GM19043 (cell line): ENCODE results near the gene FUNDC2.

ENCODE experiments used
- ATAC-seq: cut with Tn5 transposase; IDR thresholded peaks from one replicate; pipeline ENCODE4 v1.9.1; 2021; ENCODE audit warnings: low read depth; ENCODE audit not compliant: unreplicated experiment

FUNDC2 gene

DNA sequence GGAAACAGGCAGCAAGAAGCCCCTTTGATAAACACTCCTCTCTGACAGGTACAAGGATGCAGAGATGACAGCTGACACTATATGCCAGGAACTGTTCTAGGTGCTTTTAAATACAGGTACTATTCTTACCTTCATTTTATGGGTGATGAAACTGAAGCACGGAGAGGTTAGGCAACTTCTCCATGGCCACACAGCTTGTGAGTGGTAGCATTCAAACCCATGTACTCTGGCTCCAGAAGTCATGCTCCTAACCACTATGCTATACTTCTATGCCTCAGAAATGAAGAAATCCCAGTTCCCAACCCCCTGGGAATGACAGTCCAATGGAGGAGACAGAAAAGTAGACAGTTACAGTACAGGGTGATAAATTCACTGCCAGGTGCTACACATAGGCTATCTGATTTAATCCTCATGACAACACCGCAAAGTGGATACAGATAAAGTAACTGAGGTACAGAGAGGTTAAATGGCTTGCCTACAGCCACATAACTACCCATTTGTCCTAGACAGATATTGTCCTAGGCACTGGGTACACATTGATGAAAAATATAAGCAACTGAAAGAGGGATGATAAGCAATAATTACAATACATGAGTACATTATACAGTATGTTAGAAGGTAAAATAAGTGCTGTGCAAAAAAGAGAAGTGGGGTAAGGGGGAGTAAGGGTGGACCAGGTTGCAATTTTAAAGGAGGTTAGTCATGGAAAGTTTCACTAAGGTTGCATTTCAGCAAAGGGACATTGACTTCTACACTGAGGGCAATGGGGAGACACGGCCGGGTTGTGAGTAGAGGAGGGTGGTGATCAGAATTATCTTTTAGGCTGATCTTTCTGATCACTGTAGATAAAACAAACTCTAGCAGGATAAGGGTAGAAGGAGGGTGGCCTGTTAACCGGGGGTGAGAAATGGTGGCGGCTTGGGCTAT, 2.5 kb upstream of the FUNDC2 start:
- no peak for ATAC-seq

- no peak for ATAC-seq
Measured at GRCh38 chrX:155026420-155026726, 271 bp upstream of the FUNDC2 start.

- no peak for ATAC-seq
Measured at GRCh38 chrX:155027509-155028066, 944 bp downstream of the FUNDC2 start.

GRCh38 chrX:155028129-155028528, 1.5 kb downstream of the FUNDC2 start:
- ATAC-seq = no peak

- ATAC-seq = no peak
Measured at GRCh38 chrX:155028877-155029291, 2.2 kb downstream of the FUNDC2 start.

DNA sequence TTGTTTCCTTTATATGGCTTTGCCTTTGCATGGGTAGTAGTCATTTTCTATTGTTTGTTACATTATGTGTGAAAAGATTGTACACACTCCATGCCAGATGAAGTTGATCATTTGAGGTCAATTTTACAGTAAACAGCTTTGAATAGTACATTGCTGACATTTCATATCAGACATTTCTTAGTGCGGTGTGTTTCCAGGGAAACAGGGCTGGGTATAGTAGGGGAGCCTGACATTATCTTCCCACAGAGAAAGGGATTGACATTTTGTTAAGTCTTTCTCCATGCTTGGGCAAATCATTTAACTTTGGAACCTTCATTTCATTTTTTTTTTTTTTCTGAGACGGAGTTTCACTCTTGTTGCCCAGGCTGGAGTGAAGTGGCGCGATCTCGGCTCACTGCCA, 5.0 kb downstream of the FUNDC2 start:
- ATAC-seq = no peak

DNA sequence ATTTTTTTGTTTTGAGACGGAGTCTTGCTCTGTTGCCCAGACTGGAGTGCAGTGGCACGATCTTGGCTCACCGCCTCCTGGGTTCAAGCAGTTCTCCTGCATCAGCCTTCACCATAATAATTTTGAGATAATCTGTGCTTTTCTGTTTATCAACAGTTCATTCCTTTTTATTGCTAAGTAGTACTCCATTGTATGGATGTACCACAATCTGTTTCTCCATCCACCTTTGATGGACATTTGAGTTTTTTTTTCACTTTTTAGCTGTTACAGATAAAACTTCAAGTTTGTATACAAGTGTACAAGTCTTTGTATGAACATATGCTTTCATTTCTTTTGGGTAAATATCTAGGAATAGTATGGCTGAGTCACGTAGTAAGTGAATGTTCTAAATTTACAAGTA, 9.0 kb downstream of the FUNDC2 start:
- no peak for ATAC-seq

DNA sequence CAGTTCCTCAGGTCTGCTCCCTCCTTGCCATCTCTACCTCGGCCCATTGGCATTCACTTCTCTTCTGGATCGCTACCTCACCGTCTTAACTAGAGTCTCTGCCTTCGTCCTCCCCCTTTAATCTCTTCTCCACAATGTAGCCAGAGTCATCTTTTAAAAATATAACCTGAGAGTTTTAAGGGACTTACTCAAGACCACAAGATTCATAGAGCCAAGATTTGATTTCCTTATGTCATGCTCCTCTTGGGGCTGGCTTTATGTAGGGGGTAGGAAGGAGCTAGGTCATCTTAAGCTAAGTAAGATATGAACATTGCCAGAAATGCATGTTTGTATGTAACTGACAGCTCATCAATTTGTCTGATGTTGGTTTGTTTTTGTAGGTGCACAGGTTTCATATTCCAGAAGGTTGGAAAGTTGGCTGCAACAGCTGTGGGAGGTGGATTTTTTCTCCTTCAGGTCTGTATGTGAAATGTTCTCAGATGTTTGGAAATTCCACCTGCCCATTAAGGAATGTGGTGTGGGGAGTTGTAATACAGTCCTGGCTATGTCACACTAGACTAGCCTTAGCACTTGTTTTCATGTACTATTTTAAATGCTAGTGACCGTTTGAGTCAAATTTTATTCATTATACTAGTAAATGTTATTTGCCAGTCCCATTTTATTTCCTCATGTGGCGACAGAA, 19.6 kb downstream of the FUNDC2 start:
- no peak for ATAC-seq

DNA sequence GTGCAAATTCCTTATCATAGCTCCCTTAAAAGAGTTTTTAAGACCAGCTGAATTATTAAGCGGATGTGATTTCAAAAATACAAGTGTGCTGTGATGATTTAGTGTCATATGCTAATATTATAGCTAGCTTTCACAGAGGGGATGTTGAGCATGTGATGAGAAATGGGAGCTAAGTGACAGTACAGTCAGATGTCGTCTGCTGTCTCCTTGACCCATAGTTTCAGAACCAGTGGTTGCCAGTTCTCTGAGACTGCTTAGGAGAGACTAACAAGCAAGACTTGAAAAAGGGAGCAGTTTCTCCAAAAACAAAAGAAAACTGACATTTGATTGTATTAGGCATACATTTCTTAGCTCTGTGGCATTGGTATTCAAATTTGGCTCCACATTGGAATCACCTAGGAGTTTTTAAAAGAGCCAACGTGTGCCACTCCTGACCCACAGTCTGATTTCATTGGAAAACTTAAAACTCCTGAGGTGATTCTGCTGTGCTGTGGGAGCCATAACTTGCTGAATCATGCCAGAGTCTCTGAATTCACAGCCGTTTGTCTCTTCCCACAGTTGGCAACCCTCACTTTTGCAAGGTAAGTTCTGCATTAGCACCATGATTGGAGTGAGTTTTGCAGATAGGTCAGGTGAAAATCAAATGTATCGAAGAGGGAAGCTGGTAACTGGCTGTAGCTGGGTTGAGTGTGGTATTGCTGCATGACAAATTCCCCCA, 20.3 kb downstream of the FUNDC2 start:
- no peak for ATAC-seq

GRCh38 chrX:155048977-155049619, 22.5 kb downstream of the FUNDC2 start:
- no peak for ATAC-seq

DNA sequence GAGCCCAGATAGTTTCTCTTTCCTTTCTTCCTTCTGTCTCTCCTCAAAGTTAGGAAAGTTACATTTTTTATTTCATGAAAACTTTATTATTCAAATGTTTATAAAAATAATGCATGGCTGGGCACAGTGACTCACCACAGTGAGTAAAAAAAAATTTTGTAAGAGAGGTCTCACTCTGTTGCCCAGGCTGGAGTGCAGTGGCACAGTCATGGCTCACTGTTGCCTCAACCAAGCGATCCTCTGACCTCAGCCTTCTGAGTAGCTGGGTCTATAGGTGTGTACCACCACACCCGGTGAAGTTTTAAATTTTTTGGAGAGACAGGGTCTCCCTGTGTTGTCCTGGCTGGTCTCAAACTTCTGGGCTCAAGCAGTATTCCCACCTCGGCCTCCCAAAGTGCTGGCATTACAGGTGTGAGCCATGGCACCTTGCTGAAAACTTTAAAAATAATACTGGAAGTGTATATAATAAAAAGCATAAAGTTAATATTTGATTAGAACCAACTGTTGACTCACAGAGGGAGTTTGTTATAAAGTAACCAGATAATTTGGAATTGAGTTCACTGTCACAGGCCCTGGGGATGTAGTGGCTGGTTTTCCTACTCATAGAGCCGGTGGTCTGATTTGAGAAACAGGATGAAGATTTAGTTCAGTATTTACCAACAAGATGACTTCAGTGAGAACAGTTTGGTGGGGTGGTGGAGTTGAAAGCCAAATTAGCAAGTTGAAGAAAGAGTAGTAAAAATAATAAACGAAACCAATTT, 26.3 kb downstream of the FUNDC2 start:
- ATAC-seq = no peak

DNA sequence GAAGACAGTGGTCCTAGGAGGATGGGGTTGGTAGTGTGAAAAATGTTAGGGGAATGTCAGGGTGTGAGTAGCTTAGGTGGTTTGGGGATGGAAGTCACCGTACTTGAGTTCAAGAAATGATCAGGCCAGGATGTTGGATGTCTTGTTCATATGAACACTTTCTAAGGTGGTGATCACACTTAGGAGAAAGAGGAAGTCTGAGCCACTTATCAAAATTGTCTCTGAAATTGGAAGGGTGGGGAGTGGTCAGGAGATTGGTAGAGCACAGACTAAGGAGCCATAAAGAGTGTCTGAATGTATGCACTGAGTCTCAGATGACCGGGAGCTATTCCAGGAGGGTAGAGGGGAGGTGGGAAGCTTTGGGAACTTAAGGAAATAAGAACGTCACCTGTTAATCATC, 27.0 kb downstream of the FUNDC2 start:
- no peak for ATAC-seq

DNA sequence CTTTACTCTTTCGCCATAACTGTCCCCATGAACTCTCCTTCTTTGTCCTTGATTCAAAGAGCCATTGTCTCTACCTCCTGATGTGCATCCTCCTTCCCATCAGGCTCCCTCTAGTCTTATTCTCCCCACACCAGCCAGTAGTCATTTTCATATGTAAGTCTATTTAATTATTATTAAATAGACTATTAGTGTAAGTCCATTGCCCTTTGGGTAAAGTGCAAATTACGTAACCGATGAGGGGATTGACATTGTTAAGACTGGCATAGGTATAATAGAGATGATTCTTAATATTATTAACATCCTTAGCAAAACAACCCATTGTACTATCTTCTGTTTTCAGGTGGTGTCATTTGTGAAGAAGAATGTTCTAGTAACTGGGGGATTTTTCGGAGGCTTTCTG, 27.6 kb downstream of the FUNDC2 start:
- ATAC-seq = no peak

DNA sequence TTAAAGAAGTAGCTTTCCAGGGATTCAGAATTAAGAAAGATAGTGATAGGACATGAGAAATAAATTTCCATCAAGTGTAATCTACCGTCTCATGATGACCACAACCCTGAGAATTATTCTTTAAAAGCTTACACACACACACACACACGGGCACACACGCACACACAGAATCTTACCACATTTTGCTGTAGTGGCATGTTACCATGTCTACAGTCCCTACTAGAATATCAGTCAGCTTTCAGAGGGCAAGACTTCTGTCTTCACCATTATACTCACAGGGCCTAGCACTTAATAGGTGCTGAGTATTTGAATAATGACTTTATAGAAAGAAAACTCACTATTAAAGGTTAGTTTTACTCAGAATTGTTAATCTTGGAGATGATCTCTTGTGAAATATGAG, 28.9 kb downstream of the FUNDC2 start:
- ATAC-seq = no peak

- ATAC-seq = no peak
Measured at GRCh38 chrX:155056471-155056870, 29.8 kb downstream of the FUNDC2 start.

GRCh38 chrX:155056877-155057792, 30.5 kb downstream of the FUNDC2 start:
- ATAC-seq = peak; percentile 55

DNA sequence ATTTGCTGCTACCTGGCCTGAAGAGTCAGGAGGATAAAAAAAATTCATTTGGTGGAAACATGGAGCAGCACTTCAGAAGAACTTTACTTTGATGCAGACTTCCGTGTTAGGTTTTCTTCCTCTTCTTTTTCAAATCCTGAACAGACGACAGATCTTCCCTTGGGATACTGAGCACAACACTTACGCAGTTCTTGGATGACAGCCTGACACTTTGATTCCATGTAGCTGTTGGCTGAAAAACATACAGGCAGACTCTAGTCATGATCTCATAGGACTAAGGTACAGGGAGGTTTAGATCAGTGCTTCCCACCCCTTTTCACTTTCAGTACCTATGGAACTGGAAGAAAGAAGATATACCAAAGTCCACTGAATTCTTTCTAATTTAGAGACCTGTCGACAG, 35.1 kb downstream of the FUNDC2 start:
- no peak for ATAC-seq

- no peak for ATAC-seq
Measured at GRCh38 chrX:155065035-155065734, 38.5 kb downstream of the FUNDC2 start.
